GM20000 (cell line): ENCODE measurements around the gene CHST11.
"Not testable (repeated sequence)": the region's sequence is repeated elsewhere in the genome, so short reads cannot be mapped to it uniquely, and the experiment has no call there.

ENCODE experiments used
- DNase-seq: peaks from one replicate; pipeline ENCODE4 v3.0.0; 2012; ENCODE audit warnings: low spot score
- TF ChIP-seq, protein P1 (sequence below): IDR thresholded peaks from 2 replicates; pipeline ENCODE4 v1.5.1; 2012; ENCODE audit warnings: mild to moderate bottlenecking, control low read depth; ENCODE audit errors: extremely low read depth, missing control alignments

The CHST11 gene

DNA sequence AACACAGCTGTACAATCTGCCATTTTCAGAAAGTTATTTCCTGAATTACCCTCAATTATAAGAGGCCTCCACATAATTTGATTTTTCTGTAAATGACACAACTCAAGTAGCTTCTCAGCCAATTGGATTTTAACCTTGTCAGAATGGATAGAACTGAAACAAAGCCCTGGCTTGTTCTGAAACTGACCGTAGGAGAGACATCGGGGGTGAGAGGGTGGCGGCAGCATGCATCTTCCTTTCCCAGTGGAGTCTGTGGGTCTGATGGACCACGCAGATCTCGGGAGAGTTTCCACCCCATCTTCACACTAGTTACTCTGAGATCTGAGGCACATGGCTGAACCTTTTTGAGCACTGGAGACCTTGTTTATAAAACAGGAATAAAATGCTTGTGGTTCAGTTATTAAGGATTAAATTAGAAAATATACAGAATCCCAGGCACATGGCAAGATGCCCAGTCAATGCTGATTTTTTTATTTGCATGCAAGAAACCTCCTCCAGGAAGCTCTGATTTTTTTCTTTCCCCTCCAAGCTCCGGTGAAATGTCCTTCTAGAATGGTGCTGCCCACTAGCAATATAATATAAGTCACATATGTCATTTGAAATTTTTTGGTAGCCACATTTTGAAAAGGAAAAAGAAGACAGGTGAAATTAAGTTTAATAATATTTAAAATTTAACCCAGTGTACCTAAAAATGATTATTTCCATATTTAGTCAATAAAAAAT is 153.9 kb downstream of the CHST11 start:
- no peak for DNase-seq
- TF ChIP-seq, protein P1, sequence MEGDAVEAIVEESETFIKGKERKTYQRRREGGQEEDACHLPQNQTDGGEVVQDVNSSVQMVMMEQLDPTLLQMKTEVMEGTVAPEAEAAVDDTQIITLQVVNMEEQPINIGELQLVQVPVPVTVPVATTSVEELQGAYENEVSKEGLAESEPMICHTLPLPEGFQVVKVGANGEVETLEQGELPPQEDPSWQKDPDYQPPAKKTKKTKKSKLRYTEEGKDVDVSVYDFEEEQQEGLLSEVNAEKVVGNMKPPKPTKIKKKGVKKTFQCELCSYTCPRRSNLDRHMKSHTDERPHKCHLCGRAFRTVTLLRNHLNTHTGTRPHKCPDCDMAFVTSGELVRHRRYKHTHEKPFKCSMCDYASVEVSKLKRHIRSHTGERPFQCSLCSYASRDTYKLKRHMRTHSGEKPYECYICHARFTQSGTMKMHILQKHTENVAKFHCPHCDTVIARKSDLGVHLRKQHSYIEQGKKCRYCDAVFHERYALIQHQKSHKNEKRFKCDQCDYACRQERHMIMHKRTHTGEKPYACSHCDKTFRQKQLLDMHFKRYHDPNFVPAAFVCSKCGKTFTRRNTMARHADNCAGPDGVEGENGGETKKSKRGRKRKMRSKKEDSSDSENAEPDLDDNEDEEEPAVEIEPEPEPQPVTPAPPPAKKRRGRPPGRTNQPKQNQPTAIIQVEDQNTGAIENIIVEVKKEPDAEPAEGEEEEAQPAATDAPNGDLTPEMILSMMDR, result no peak

DNA sequence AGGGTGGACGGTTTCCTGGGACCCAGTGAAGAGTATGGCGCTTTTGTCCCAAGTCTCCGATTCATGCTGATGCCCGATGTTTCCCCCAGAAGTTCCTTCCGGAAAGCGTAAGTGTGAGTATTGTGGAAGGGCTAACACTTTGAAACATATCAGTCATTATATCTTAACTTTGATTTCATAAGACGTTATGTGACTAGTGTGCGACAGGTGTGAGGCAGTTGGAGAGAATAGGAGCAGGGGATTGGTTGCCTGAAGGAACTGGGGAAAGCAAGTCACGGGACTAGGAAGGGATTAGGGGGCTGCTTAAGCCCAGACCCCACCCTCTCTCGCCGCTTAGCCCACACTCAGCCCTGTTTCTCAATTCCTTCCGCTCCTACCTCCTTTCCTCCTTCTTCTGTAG is 154.9 kb downstream of the CHST11 start:
- no peak for DNase-seq
- TF ChIP-seq, protein P1, result no peak

DNA sequence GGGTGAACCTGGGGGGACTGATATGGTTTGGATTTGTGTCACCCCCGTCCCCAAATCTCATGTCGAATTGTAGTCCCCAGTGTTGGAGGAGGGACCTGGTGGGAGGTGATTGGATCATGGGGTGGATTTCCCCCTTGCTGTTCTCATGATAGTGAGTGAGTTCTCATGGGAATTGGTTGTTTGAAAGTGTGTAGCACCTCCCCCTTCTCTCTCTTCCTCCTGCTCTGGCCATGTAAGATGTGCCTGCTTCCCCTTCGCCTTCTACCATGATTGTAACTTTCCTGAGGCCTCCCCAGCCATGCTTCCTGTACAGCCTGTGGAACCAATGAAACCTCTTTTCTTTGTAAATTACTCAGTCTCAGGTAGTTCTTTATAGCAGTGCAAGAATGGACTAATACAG is 156.6 kb downstream of the CHST11 start:
- DNase-seq, result not testable (repeated sequence)

DNA sequence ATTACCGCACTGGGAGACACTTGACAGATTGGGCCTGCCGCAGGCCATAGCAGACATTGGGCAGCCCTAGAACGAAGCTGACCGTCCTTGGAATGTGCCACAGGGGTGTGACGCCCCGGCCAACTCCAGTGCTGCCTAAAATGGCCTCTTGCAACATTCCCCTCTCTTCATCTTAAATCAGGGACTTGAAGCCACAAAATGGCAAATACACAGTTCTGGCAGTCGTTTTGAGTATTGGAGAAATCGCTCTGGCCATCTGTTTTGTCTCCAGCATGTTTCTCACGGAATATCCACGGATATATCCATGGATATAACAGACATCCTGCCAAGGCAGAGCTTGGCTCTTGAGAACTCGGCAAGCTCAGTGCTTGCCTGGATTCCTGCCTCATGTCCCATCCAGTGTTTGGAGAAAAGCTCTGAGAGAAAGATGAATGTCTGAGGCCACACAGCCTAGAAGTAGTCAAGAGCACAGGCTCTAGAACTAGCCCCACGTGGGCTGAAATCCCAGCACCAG is 158.4 kb downstream of the CHST11 start:
- DNase-seq, result no peak
- TF ChIP-seq, protein P1, result no peak

DNA sequence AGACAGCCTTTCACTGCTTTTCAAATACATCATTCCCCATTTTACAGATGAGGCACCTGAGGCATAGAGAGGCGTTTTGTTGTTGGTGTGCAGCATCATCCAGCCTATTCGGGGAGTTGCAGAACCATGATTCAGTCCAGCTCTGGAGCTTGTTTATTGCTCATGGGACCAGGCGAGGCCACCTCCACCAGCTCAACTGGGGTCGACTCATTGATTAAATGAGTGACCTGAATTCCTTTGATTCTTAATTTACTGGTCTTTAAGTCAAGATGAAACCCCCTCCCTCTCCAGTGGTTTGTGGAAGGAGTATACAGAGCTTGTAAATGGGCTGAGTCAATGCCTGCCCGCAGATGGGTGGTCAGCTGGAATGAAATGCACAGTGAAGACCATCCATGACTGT is 161.9 kb downstream of the CHST11 start:
- TF ChIP-seq, protein P1, result no peak
- DNase-seq, result no peak

DNA sequence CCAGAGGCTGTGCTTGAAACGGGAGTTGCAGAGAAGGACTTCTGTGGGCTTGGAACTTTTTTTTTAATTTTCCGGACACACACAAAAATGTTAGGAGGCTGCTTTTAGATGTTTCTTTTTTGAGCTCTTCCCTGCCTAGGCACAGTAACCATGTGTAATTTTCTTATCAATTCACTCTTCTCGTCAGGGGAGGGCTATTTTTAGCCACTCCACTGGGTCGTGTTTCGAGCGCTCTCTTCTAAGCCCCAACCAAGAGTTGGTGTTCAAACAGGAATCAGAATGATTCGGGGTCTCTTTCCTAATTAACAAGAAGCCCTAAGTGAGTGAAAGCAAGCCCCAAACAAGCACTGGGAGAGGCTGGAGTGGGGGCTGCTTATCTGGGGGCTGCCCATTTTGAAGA is 162.6 kb downstream of the CHST11 start:
- TF ChIP-seq, protein P1, result no peak

DNA sequence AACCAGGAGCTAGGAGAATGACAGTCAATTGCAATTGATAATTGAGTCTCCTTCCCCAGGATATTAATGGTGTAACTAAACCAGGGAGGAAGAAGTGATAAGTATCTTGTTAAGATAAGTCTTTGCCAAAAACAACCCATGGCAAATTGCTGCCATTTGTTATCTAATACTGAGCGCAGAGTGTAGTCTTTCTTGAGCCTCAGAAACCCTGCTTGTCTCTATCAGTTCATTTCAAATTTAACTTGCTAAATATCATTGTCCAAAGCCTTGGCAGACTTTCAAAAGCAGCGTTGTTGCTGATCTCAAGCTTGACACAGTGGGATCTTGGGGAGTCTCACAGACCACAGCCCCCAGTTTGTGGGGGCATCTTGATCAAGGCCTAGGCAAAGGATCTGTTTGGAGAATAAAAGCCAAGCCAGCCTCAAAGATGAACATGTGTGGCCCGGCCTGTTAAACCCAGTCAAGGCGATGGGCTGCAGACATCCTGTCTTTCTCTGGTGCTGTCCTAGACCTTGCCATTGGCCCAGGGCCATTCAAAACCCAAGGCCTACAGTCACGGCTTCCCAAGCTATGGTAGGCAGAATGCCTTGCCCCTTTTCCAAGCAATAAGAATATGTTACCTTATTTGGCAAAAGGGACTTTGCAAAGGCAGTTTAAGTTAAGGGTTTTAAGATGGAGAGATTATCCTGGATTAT is 164.2 kb downstream of the CHST11 start:
- TF ChIP-seq, protein P1, result no peak
- no peak for DNase-seq

More for the DNA sequence above, 162.6 kb downstream of the CHST11 start:
- DNase-seq, result no peak

DNA sequence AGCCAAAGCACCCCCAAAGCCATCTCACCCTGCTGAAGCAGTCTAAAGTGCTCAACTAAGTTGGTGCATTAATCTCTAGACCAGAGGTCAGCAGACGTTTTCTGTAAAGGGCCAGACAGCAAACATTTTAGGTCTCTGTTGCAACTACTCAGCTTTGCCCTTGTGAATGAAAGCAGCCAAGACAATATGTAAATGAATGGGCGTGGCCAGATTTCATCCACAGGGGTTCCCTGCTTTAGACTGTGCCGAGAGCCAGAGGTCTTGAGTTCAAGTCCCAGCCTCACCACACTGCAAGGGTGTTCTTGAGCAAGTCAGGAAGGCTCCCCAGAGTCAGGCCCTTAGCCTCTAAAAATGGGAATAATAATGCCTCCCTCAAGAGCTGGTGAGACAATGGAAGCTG is 166.2 kb downstream of the CHST11 start:
- TF ChIP-seq, protein P1, result no peak
- DNase-seq, result no peak
